Esophagus squamous epithelium (tissue), 5 donors: ENCODE results near the gene MIOS. TPM values are rescaled to one million over a fixed set of nuclear protein-coding genes. Genes with fewer than 3 reads are reported as not detected.

Experiments used
- DNase-seq: peaks from one replicate; lab custom pipeline; 2025; lab: John Stamatoyannopoulos, UW
- H3K27ac ChIP-seq, 4 donors: fragments of 200-600 bp; sonication (generic); one replicate each; pipeline ENCODE4 v1.5.1; 2016 to 2019; ENCODE audit warnings: mild to moderate bottlenecking in 1 of 4
- H3K27me3 ChIP-seq, 4 donors: fragments of 200-600 bp; sonication (generic); 1 replicate in 3 of 4; 2 replicates in 1 of 4; pipeline versions ENCODE4 v1.5.1 to v1.6.0; 2017 to 2021; ENCODE audit warnings: antibody characterized with exemption in 1 of 4
- H3K36me3 ChIP-seq, 3 donors: fragments of 200-600 bp; sonication (generic); one replicate each; pipeline ENCODE4 v1.5.1; 2016 to 2019
- H3K4me1 ChIP-seq, 3 donors: fragments of 200-600 bp; sonication (generic); one replicate each; pipeline ENCODE4 v1.5.1; 2017 to 2019
- H3K4me3 ChIP-seq, 4 donors: fragments of 200-600 bp; sonication (generic); 1 replicate in 3 of 4; 2 replicates in 1 of 4; pipeline ENCODE4 v1.5.1; 2016 to 2019; ENCODE audit warnings: mild to moderate bottlenecking in 2 of 4, moderate library complexity in 1 of 4
- H3K9me3 ChIP-seq, 3 donors: fragments of 200-600 bp; sonication (generic); one replicate each; pipeline ENCODE4 v1.5.1; 2016 to 2019
- CTCF ChIP-seq, 6 experiments: fragments of 450-650 bp in 4 of 6; fragments of 200-600 bp in 2 of 6; sonication (generic) in 2 of 6; IDR thresholded peaks; one replicate each; pipeline ENCODE4 v1.5.1; 2016 to 2019; ENCODE audit warnings: antibody characterized with exemption in 6 of 6, mild to moderate bottlenecking in 4 of 6, moderate library complexity in 4 of 6
- POLR2A ChIP-seq, 4 donors: fragments of 450-650 bp; IDR thresholded peaks; one replicate each; pipeline ENCODE4 v1.6.1; 2017; ENCODE audit warnings: antibody characterized with exemption in 4 of 4, mild to moderate bottlenecking in 4 of 4, moderate library complexity in 3 of 4
- WGBS, 2 donors: methylation state at CpG; one replicate each; pipeline ENCODE4 v1.1.5; 2018; 5-methylcytosine and 5-hydroxymethylcytosine counted together
- intact Hi-C: fragments of 100-400 bp; cut with DNase I; formaldehyde crosslinking; loops from one replicate; pipeline ENCODE4 v1.15.0; 2022
- total RNA-seq, 4 donors: library from RNA; depleted of rRNA; stranded (reverse); fragments of >200 nt; gene quantifications; one replicate each; pipeline ENCODE4 v1.1.0, GENCODE V29; 2016
- donor health status: DM: yes; HTN: yes; CAD: no.

The MIOS gene
- total RNA-seq, 4 donors from 2014 or later = 36.5 to 62.9 (median 53.7) TPM

DNA sequence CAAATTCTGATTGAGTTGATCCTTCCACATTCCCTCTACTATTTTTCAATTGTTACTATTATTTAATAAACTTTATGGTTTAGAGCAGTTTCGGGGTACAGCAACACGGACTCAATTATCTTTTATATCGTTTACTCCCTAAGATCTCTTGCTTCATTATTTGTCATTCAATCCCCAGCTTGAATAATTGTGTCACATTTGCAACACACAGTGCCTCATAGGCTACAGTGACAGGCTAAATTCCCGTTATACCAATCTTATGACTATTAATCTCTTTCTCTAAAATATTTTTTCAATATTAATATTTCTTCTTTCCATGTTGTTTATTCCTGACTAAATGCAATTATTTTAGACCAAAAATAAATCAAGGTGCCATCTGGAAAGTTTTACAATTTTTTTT, 27.0 kb upstream of the MIOS start:
- H3K4me3 ChIP-seq = no peak overlapping the region
- H3K36me3 ChIP-seq = no peaks in the 10 kb centered on the region
- H3K4me1 ChIP-seq = no peaks in the 10 kb centered on the region
- TF ChIP-seq CTCF (IDR thresholded peaks at IDR 0.05) = no peak
- no peak for TF ChIP-seq POLR2A (IDR thresholded peaks at IDR 0.05)
- WGBS, 2 donors = 80 to 85% methylated on average over 4 of the region's 4 CpGs
- H3K27ac ChIP-seq = no peak overlapping the region
- intact Hi-C loops = loop anchor here (5.0 to 10.0 kb wide), 2 partner anchors 117 to 435 kb away; no protein-coding TSS in a partner anchor
- no peaks in the 10 kb centered on the region for H3K9me3 ChIP-seq
- H3K27me3 ChIP-seq = no peaks in the 10 kb centered on the region
- no peak for DNase-seq

DNA sequence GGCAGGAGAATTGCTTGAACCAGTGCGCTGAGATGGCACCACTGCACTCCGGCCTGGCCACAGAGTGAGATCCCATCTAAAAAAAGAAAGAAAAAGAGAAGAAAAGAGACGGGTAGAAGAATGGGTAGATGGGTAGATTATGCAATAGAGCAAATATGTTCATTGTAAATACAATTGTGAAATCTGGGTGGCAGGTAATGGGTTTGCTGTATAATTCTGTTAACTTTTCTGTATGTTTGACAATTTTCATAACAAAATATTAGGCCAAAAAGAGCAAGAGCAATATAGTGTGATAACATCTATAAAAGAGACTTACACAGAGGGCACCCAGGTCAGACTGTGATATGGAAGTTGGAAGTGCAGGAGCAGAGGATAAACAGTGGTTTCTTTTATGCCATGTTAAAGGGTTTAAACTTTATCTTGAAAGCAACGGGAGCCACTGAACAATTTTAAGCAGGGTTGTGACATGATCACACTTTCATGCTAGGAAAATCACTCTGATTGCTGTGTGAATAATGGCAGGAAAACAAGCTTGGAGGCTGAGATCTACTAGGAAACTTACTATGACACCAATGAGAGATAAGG, 24.3 kb upstream of the MIOS start:
- no peaks in the 10 kb centered on the region for H3K9me3 ChIP-seq
- no peak overlapping the region for H3K27ac ChIP-seq
- H3K4me3 ChIP-seq = no peak overlapping the region
- no peak for DNase-seq
- TF ChIP-seq CTCF (IDR thresholded peaks at IDR 0.05) (no peak), POLR2A (IDR thresholded peaks at IDR 0.05) (no peak)
- intact Hi-C loops = no loop called here
- no peaks in the 10 kb centered on the region for H3K36me3 ChIP-seq
- 70 to 76% methylated on average over 4 of the region's 4 CpGs for WGBS, 2 donors
- no peaks in the 10 kb centered on the region for H3K27me3 ChIP-seq
- H3K4me1 ChIP-seq = no peaks in the 10 kb centered on the region

DNA sequence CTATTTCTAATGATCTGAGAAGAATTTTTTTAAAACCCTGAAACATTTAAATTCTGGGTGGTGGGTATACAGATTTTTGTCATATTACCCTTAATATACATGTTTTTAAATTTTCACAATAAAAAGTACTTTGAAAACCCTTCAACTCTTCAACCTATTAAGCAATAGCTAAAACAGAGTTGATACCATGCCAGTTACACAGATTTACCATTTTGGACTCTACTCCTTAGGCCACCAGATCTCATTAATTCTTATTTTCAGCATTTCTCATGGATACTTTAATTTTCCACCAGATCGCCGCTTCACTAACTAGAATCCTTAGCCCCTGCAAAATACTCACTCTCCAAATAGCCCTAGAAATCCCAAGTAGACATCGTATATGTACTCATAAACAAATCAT, 18.3 kb upstream of the MIOS start:
- Histone ChIP-seq H3K4me3 (no peak overlapping the region), H3K4me1 (no peaks in the 10 kb centered on the region), H3K9me3 (no peaks in the 10 kb centered on the region), H3K27me3 (no peaks in the 10 kb centered on the region), H3K27ac (no peak overlapping the region), H3K36me3 (no peaks in the 10 kb centered on the region)
- TF ChIP-seq POLR2A (IDR thresholded peaks at IDR 0.05) (no peak), CTCF (IDR thresholded peaks at IDR 0.05) (no peak)
- intact Hi-C loops = no loop called here
- 88 to 90% methylated on average over 3 of the region's 3 CpGs for WGBS, 2 donors
- DNase-seq = no peak

- DNase-seq = no peak
- WGBS, 2 donors = 92 to 94% methylated on average over 3 of the region's 3 CpGs
- H3K27me3 ChIP-seq = no peaks in the 10 kb centered on the region
- intact Hi-C loops = no loop called here
- H3K4me3 ChIP-seq = no peak overlapping the region
- H3K4me1 ChIP-seq = no peaks in the 10 kb centered on the region
- TF ChIP-seq POLR2A (IDR thresholded peaks at IDR 0.05) = no peak
- TF ChIP-seq CTCF (IDR thresholded peaks at IDR 0.05) = no peak
- H3K36me3 ChIP-seq = no peaks in the 10 kb centered on the region
- H3K27ac ChIP-seq = no peak overlapping the region
- H3K9me3 ChIP-seq = no peaks in the 10 kb centered on the region
These were observed 16.0 kb upstream of the MIOS start for GRCh38 chr7:7550663-7551062.

- TF ChIP-seq CTCF (IDR thresholded peaks at IDR 0.05) (no peak), POLR2A (IDR thresholded peaks at IDR 0.05) (no peak)
- 82 to 83% methylated on average over 2 of the region's 2 CpGs for WGBS, 2 donors
These were observed 14.5 kb upstream of the MIOS start for GRCh38 chr7:7552199-7552598.

More at GRCh38 chr7:7552199-7552598, 14.5 kb upstream of the MIOS start:
- H3K4me3 ChIP-seq = no peak overlapping the region
- no peaks in the 10 kb centered on the region for H3K9me3 ChIP-seq
- no peaks in the 10 kb centered on the region for H3K27me3 ChIP-seq
- intact Hi-C loops = no loop called here
- H3K36me3 ChIP-seq = no peaks in the 10 kb centered on the region
- DNase-seq = no peak
- H3K27ac ChIP-seq = no peak overlapping the region
- H3K4me1 ChIP-seq = no peaks in the 10 kb centered on the region
